GM23248 (cell line): Measurements from ENCODE around the gene NR2F2. TPM values are rescaled to one million over a fixed set of nuclear protein-coding genes. Genes with fewer than 3 reads are reported as not detected.

Source experiments
- DNase-seq: peaks from one replicate; pipeline ENCODE4 v3.0.0-alpha.2; 2015
- H2AFZ ChIP-seq: fragments of 200-600 bp; sonication (generic); 2 replicates; pipeline ENCODE4 v1.6.1; 2016; ENCODE audit warnings: antibody characterized with exemption
- H3F3A ChIP-seq: fragments of 200-600 bp; sonication (generic); 2 replicates; pipeline ENCODE4 v1.6.1; 2016; ENCODE audit warnings: mild to moderate bottlenecking, antibody characterized with exemption, mixed run types; ENCODE audit not compliant: insufficient read depth
- H3K27ac ChIP-seq: fragments of 200-600 bp; sonication (generic); 2 replicates; pipeline ENCODE4 v1.5.1; 2016; ENCODE audit warnings: mild to moderate bottlenecking
- H3K27me3 ChIP-seq: fragments of 200-600 bp; sonication (generic); replicated peaks from 2 replicates; pipeline ENCODE4 v1.6.1; 2016; ENCODE audit warnings: mild to moderate bottlenecking; ENCODE audit not compliant: insufficient read depth
- H3K36me3 ChIP-seq: fragments of 200-600 bp; sonication (generic); 2 replicates; pipeline ENCODE4 v1.6.1; 2016; ENCODE audit warnings: low read depth, mild to moderate bottlenecking
- H3K4me1 ChIP-seq: fragments of 200-600 bp; sonication (generic); 2 replicates; pipeline ENCODE4 v1.6.1; 2016; ENCODE audit warnings: mild to moderate bottlenecking; ENCODE audit not compliant: insufficient read depth
- H3K4me2 ChIP-seq: fragments of 200-600 bp; sonication (generic); one replicate; pipeline ENCODE4 v1.6.1; 2016; ENCODE audit warnings: mild to moderate bottlenecking; ENCODE audit not compliant: unreplicated experiment
- H3K4me3 ChIP-seq: fragments of 200-600 bp; sonication (generic); 2 replicates; pipeline ENCODE4 v1.5.1; 2016; ENCODE audit warnings: mild to moderate bottlenecking
- H3K79me2 ChIP-seq: fragments of 200-600 bp; sonication (generic); 2 replicates; pipeline ENCODE4 v1.6.1; 2016; ENCODE audit warnings: mild to moderate bottlenecking; ENCODE audit not compliant: insufficient read depth
- H3K9ac ChIP-seq: fragments of 200-600 bp; sonication (generic); 2 replicates; pipeline ENCODE4 v1.6.1; 2016; ENCODE audit warnings: mild to moderate bottlenecking
- H3K9me2 ChIP-seq: fragments of 200-600 bp; sonication (generic); 2 replicates; pipeline ENCODE4 v1.6.1; 2016; ENCODE audit warnings: mixed run types, mild to moderate bottlenecking, moderate library complexity; ENCODE audit not compliant: insufficient read depth
- H3K9me3 ChIP-seq: fragments of 200-600 bp; sonication (generic); one replicate; pipeline ENCODE4 v1.6.1; 2017; ENCODE audit warnings: low read depth
- H4K20me1 ChIP-seq: fragments of 200-600 bp; sonication (generic); 2 replicates; pipeline ENCODE4 v1.6.0; 2016; ENCODE audit not compliant: insufficient read depth
- EZH2 ChIP-seq: fragments of 200-600 bp; sonication (generic); IDR thresholded peaks from 2 replicates; pipeline ENCODE4 v1.6.1; 2018; ENCODE audit warnings: antibody characterized with exemption, mild to moderate bottlenecking; ENCODE audit not compliant: insufficient read depth, poor library complexity, severe bottlenecking
- EZH2phosphoT487 ChIP-seq: fragments of 200-600 bp; sonication (generic); IDR thresholded peaks from 2 replicates; pipeline ENCODE4 v1.6.1; 2018; ENCODE audit warnings: antibody characterized with exemption, moderate library complexity, mild to moderate bottlenecking, low read depth; ENCODE audit not compliant: insufficient read depth
- WGBS, 2 experiments: methylation state at CpG; one replicate each; pipeline ENCODE4 v1.1.6; 2015 to 2017; ENCODE audit warnings: low lambda C conversion rate in 2 of 2, low coverage in 1 of 2; ENCODE audit errors: missing lambda C conversion rate in 2 of 2; 5-methylcytosine and 5-hydroxymethylcytosine counted together
- in situ Hi-C: fragments of 300-500 bp; cut with MboI; formaldehyde crosslinking; loops from 2 replicates; pipeline ENCODE4 v1.15.0; 2020
- polyA plus RNA-seq: library from polyadenylated mRNA; unstranded; fragments of >200 nt; fragmentation: Nextera tagmentation; extraction: Ambion mirVana; gene quantifications from 2 replicates; pipeline ENCODE4 v1.2.1, GENCODE V29; 2016
- total RNA-seq: library from RNA; depleted of rRNA; stranded (reverse); fragments of >200 nt; shearing (Covaris generic); gene quantifications from 2 replicates; pipeline ENCODE4 v1.2.3, GENCODE V29; 2014

The NR2F2 gene
- total and polyA plus RNA-seq, 2 experiments from 2014 or later, result 5.9 to 23.8 TPM

DNA sequence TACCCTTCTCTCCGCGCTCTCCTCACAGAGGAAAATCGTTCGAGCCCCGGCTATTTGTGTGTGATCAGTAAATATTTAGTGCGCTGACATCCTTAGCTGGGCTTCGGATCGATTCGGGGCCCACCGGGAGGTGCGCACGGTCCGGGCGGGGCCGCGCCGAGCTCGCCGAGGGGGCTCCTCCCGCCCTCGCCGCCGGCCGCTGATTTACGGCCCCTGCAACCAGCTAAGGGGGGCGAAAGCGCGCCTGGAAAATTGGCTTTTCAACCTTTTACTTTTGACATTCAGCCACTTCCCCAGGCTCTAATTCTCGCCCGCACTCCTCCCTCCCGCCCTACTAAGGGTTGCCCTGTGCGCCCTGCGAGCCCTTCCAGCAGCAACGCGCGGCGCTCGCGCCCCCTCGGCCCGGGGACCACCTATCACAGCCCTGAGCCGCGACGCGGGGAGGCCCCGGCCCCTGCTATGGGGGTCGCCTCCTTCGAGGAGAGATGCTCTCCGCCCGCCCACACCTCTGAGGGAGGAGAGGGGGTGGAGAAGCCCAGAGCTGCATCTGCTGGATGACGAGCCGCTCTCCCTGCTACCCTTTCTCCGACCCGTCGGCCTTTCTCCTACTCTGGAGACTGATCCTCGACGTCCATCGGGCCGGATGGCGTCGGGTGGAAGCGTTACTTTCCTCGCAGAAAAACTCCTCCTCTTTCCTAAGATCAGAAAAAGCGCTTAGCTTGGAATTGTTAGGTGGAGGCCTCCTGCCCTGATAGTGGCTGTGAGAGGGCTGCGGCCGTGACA lies 7.8 kb upstream of the NR2F2 start:
- no peak overlapping the region for H3K27ac ChIP-seq

DNA sequence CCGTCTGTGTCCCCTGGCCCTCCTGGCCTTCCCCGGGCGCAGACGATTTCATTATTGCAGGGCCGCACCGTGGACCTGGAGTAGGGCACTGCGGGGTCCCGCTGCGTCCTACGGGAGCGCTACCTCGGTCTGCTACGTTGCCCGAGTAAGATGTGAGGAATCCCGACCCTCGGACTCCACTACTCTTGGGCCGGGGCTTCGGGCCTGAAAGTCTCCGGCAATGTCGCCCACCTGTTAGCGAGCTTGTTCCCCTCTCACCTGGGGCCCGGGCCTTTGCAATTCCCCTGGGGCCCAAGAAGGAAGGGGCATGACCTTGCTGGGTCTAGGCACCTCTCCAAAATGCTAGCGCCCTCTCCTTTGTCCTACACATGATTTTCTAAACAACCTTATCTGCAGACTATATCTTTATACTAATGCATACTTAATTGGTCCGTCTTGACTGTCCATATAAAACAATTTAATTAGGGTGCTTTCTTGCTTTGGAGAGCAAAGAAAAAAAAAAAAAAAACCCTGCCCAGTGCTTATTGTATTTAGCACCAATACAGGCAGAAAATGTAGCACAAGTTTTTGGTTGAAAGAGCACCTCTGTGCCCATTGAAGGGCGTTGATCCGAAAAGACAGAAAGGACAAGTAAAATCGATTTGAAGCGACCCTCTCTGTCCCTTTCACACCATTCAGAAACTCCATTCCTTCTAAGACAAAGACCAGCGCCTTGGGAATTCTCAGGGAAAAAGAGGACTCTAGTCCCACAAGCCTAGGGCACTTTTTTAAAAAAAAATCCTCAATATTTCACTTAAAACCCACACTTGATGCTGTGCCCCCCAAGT lies 7.0 kb upstream of the NR2F2 start:
- no peaks in the 10 kb centered on the region for H4K20me1 ChIP-seq
- peaks cover 78% of the 10 kb centered on the region for H3K79me2 ChIP-seq
- no peak for TF ChIP-seq EZH2
- no peak for TF ChIP-seq EZH2phosphoT487
- no peaks in the 10 kb centered on the region for H3K27me3 ChIP-seq
- H3K36me3 ChIP-seq, result no peaks in the 10 kb centered on the region
- no peaks in the 10 kb centered on the region for H3K9me3 ChIP-seq
- no peak for DNase-seq
- in situ Hi-C loops, result loop anchor here (10.0 kb wide), 1 partner anchor 1299 kb away; no protein-coding TSS in a partner anchor
- no peak overlapping the region for H2AFZ ChIP-seq
- no peaks in the 10 kb centered on the region for H3K9me2 ChIP-seq
- H3K9ac ChIP-seq, result no peak overlapping the region
- no peak overlapping the region for H3K4me2 ChIP-seq
- no peak overlapping the region for H3K27ac ChIP-seq
- H3K4me1 ChIP-seq, result peaks cover 29% of the 10 kb centered on the region
- H3K4me3 ChIP-seq, result no peak overlapping the region
- peaks cover 22% of the 10 kb centered on the region for H3F3A ChIP-seq
- 79 to 82% methylated on average over 29 of the region's 29 CpGs for WGBS, 2 experiments

More for the DNA sequence above, 7.8 kb upstream of the NR2F2 start:
- H3K27me3 ChIP-seq, result no peaks in the 10 kb centered on the region
- TF ChIP-seq EZH2phosphoT487, result no peak
- TF ChIP-seq EZH2, result no peak
- H2AFZ ChIP-seq, result peak overlapping the region; percentile 93
- WGBS, 2 experiments, result 30 to 33% methylated on average over 53 to 63 of the region's 66 CpGs
- DNase-seq, result peak; percentile 48
- peak overlapping the region; percentile 69 for H3K4me2 ChIP-seq
- no peaks in the 10 kb centered on the region for H3K9me3 ChIP-seq
- H3K36me3 ChIP-seq, result no peaks in the 10 kb centered on the region
- no peaks in the 10 kb centered on the region for H4K20me1 ChIP-seq
- no peaks in the 10 kb centered on the region for H3K9me2 ChIP-seq
- peaks cover 21% of the 10 kb centered on the region for H3K4me1 ChIP-seq
- in situ Hi-C loops, result loop anchor here (10.0 kb wide), 1 partner anchor 1298 kb away; no protein-coding TSS in a partner anchor
- H3F3A ChIP-seq, result peaks cover 14% of the 10 kb centered on the region
- peak overlapping the region; percentile 60 for H3K4me3 ChIP-seq
- peak overlapping the region; percentile 60 for H3K9ac ChIP-seq
- peaks cover 70% of the 10 kb centered on the region for H3K79me2 ChIP-seq

DNA sequence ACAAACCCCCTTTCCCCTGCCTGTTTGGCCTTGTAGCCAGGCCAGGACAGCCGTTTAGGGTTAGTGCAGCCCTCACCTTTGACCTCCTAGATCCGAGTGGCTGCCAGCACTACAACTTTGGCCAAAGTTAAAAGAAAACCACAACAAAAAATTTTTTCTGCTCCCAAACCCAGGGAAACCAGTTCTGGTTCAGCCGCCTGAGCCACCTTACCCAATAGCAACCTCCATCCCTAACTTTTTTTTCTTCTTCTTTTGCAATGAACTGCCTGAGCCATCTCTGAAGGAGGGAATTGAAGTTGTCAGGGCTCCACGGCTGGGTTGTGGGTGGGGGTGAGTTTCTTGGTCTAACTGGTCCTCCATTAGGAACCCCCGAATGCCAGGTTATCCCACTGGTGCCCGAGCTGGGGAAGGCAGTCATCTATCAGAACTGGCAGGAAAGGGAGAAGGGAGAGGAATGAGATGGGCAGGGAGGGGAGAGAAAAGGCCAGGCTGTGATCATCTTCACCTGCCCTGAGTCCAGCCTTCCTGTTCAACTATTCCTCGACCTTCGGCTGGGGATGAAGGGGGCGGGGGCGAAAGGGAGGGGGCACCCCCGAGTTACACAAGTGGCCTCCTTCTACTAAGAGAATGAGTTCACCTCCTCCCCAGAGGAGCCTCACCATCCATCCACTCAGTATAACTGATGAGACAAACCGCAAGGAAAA lies 6.2 kb upstream of the NR2F2 start:
- peaks cover 30% of the 10 kb centered on the region for H3F3A ChIP-seq
- no peaks in the 10 kb centered on the region for H3K27me3 ChIP-seq
- no peak for DNase-seq
- no peaks in the 10 kb centered on the region for H3K36me3 ChIP-seq
- H3K4me3 ChIP-seq, result peak overlapping the region; percentile 80; the same call in 1 of the 2 replicates
- peaks cover 86% of the 10 kb centered on the region for H3K79me2 ChIP-seq
- H3K4me1 ChIP-seq, result peaks cover 37% of the 10 kb centered on the region
- no peaks in the 10 kb centered on the region for H3K9me3 ChIP-seq
- TF ChIP-seq EZH2phosphoT487 (no peak), EZH2 (no peak)
- H3K9ac ChIP-seq, result no peak overlapping the region
- 68 to 70% methylated on average over 12 of the region's 12 CpGs for WGBS, 2 experiments
- H2AFZ ChIP-seq, result no peak overlapping the region
- in situ Hi-C loops, result loop anchor here (10.0 kb wide), 1 partner anchor 1300 kb away; no protein-coding TSS in a partner anchor
- H3K4me2 ChIP-seq, result no peak overlapping the region
- no peaks in the 10 kb centered on the region for H3K9me2 ChIP-seq
- no peaks in the 10 kb centered on the region for H4K20me1 ChIP-seq
- H3K27ac ChIP-seq, result no peak overlapping the region
